Measurements from ENCODE around the gene TRNAU1AP. TPM values are rescaled to one million over a fixed set of nuclear protein-coding genes. Genes with fewer than 3 reads are reported as not detected.
"Not testable (repeated sequence)": the region's sequence is repeated elsewhere in the genome, so short reads cannot be mapped to it uniquely, and the experiment has no call there.

Gene TRNAU1AP
- total RNA-seq, 1 donor from 2014 or later: 23.9 TPM

DNA sequence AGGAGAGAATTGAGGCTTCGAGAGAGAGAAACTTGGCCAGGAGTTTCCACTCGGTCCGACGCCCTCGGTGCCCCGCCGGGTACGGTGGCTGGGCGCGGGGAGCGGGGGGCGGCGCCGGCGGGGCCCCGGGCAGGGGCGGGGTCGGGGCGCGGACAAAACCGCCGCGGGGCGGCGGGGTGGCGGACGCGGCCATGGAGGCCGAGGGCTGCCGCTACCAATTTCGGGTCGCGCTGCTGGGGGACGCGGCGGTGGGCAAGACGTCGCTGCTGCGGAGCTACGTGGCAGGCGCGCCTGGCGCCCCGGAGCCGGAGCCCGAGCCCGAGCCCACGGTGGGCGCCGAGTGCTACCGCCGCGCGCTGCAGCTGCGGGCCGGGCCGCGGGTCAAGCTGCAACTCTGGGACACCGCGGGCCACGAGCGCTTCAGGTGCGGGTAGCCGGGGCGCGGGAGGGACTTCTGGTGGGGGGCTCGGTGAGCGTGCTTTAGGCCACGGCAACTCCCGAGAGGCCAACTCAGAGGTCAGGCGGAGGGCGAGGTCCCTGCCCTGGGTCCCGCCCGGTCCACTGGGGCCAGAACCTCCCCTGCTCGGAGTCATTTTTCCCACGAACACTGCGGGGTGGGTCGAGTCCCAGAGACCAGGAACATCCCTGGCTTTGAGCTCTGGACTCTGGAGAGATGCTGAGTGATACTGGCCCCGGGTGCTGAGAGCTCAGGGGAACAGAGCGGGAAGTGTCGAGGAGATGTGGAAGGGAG, 39.6 kb downstream of the TRNAU1AP start:
- H3K4me3 ChIP-seq (ENCODE audit: low read depth, low read length): peak overlapping the region; percentile 67
- DNase-seq (ENCODE audit: low read depth): no peak
- no peak for TF ChIP-seq CTCF (conservative IDR thresholded peaks at IDR 0.05; ENCODE audit: low read depth, low read length)

GRCh38 chr1:28593988-28594356, 41.1 kb downstream of the TRNAU1AP start:
- not testable (repeated sequence) for DNase-seq (ENCODE audit: low read depth)

DNA sequence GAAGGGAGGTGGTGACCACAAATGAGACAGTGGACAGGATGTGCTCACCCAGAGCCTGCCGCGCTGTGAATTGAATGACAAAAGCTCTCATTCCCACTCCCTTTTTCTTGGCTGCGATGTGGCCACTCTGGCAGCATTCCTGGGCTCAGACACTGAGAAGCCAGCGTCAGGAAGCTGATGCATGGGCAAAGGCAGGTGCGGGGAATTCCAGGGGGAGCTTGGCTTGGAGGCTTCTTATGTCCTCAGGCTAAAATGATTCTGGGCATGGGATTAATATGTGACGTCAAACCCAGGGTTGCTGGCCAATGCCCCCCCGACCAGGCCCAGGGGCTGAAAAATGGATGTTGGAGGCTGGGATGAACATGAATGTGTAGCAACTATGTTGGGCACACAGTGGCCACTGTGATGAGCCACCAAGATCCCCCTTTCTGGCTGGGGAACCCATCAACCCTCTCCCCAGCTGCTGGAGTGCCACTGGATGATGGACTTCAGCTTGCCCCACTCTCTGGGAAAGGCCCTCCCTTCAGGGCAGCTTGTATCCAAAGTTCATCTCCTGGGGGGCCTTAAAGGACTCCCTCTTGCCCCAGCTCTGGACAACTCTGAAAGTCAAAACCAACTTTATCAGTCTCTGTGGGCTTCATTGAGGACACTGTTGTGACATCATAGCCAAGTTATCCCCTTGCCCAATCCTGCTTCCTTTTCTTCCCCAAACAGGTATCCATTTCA, 42.0 kb downstream of the TRNAU1AP start:
- not testable (repeated sequence) for DNase-seq (ENCODE audit: low read depth); H3K4me3 ChIP-seq (ENCODE audit: low read depth, low read length)

More at GRCh38 chr1:28593988-28594356, 41.1 kb downstream of the TRNAU1AP start:
- not testable (repeated sequence) for H3K4me3 ChIP-seq (ENCODE audit: low read depth, low read length)

DNA sequence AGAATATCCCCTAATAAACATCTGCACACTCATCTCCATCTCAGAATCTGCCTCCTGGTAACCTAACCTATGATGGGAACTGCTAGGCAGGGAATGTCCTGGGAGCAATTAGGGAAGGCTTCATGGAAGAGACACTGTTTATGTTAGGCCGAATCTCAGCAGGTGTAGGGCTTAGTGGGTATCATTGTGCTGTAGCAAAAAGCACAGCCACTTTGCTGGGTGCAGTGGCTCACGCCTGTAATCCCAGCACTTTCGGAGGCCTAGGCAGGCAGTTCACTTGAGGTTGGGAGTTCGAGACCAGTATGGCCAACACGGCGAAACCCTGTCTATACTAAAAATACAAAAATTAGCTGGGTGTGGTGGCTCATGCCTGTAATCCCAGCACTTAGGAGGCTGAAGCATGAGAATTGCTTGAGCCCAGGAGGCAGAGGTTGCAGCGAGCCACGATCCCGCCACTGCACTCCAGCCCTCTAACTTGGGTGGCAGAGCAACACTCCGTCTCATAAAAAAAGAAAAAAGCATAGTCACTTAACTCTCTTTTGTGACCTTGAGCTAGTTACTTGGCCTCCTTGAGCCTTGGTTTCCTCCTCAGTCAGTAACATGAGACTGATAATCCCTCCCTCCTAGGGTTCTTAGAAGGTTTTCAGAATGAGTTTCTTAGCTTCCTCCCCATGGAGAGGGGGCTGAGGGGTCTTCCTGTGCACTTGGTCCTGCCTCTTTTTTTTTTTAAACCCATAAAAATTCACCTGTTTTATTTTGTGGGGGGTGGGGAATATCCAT, 42.7 kb downstream of the TRNAU1AP start:
- TF ChIP-seq CTCF (conservative IDR thresholded peaks at IDR 0.05; ENCODE audit: low read depth, low read length): no peak
- DNase-seq (ENCODE audit: low read depth): no peak
- H3K4me3 ChIP-seq (ENCODE audit: low read depth, low read length): no peak overlapping the region

- H3K4me3 ChIP-seq (ENCODE audit: low read depth, low read length): not testable (repeated sequence)
Measured at GRCh38 chr1:28596276-28596675, 43.4 kb downstream of the TRNAU1AP start.

DNA sequence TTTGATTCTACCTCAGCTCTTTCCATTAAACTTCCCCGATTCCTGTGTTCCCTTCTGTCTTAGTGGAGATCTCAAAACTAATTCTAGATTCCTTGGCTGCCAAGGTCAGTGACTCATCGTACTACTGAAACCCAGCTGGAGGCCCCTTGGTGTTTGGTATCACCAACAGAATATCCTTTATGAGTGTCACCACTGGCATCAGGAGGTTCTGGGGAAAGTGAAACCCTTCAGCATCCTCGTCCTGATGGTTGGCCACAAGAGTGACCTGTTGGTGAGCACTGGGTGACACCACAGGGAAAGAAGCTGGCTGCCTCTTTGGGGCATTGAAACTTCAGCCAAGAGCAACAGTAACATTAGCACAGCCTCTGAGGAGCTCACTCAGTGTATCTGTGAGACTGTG, 48.8 kb downstream of the TRNAU1AP start:
- H3K4me3 ChIP-seq (ENCODE audit: low read depth, low read length): no peak overlapping the region
- DNase-seq (ENCODE audit: low read depth): peak; percentile 52
- no peak for TF ChIP-seq CTCF (conservative IDR thresholded peaks at IDR 0.05; ENCODE audit: low read depth, low read length)

More at GRCh38 chr1:28596276-28596675, 43.4 kb downstream of the TRNAU1AP start:
- DNase-seq (ENCODE audit: low read depth): not testable (repeated sequence)

DNA sequence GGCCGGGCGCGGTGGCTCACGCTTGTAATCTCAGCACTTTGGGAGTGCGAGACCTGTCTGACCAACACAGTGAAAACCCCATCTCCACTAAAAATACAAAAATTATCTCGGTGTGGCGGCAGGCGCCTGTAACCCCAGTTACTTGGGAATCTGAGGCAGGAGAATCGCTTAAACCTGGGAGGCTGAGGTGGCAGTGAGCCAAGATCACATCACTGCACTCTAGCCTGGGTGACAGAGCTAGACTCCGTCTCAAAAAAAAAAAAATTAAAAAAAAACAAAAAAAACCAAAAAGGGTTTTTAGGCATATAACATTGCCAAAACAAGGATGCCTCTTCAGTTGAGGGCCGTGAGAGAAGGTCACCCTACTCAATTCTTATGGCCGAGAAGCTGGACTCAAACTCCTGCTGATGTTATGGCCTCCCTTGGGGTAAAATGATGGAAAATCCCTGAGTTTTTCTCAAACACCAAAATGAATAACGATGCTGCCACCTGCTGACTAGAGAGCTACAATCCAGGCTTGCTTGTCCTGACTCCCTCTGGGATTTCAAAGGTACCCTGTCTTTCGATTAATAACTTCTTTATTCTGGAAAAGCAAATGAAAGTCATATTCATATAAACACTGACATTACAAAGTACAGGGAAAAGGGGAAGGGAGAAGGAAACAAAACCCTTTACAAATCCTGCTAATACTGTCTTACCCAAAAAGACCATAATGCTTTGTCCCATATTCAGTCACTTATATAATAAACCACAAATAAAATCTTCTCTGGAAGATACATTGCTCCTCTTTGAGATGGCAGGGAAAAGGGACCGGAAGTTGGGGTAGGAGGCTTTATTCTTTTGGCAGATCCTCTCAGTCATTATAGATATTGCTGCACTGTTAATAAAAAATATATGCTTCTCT, 49.9 kb downstream of the TRNAU1AP start:
- DNase-seq (ENCODE audit: low read depth): no peak
- no peak overlapping the region for H3K4me3 ChIP-seq (ENCODE audit: low read depth, low read length)
- TF ChIP-seq CTCF (conservative IDR thresholded peaks at IDR 0.05; ENCODE audit: low read depth, low read length): peak; percentile 84

GRCh38 chr1:28604411-28604810, 51.5 kb downstream of the TRNAU1AP start:
- H3K4me3 ChIP-seq (ENCODE audit: low read depth, low read length): no peak overlapping the region
- no peak for DNase-seq (ENCODE audit: low read depth)
- no peak for TF ChIP-seq CTCF (conservative IDR thresholded peaks at IDR 0.05; ENCODE audit: low read depth, low read length)
